Endothelial cell of umbilical vein (primary cell): ENCODE measurements around the gene CPNE1. TPM values are rescaled to one million over a fixed set of nuclear protein-coding genes. Genes with fewer than 3 reads are reported as not detected.

Experiments used
- BruUV-seq: library from RNA; stranded (reverse); fragments of 400-500 nt; replicated peaks from 2 replicates; lab custom pipeline; 2021; lab: Mats Ljungman, UMichigan
- CTCF ChIA-PET: fragments of 300-600, 350-600 bp; sonication (Branson Sonifier 250); formaldehyde crosslinking; loops from one replicate; lab custom pipeline; 2021; ENCODE audit warnings: antibody characterized with exemption, inconsistent platforms; lab: Charles Lee
- POLR2A ChIA-PET: fragments of 300-600, 350-600 bp; sonication (Branson Sonifier 250); formaldehyde crosslinking; loops from one replicate; lab custom pipeline; 2021; ENCODE audit warnings: antibody characterized with exemption, inconsistent platforms; lab: Charles Lee
- DNase-seq: peaks from one replicate; pipeline ENCODE4 v3.0.0-alpha.2; 2011; ENCODE audit warnings: low read depth, low spot score
- FAIRE-seq: peaks from 2 replicates; lab custom pipeline; 2011; peaks lifted over from hg19 to GRCh38; lab: Jason Lieb, UNC
- H2AFZ ChIP-seq: 2 replicates; pipeline ENCODE4 v1.6.0; 2012; ENCODE audit warnings: low read depth, low read length, control low read depth, inconsistent platforms
- H3K27ac ChIP-seq: 2 replicates; pipeline ENCODE4 v1.5.1; 2011; ENCODE audit warnings: low read depth, mild to moderate bottlenecking, control low read depth, low read length, moderate library complexity; ENCODE audit not compliant: insufficient read depth
- H3K27me3 ChIP-seq, 2 experiments: 2 replicates each; pipeline versions ENCODE4 v1.6.0 to v1.6.1; 2011; ENCODE audit warnings: low read length in 2 of 2, mixed read lengths in 1 of 2; ENCODE audit not compliant: control insufficient read depth in 2 of 2, insufficient read depth in 2 of 2
- H3K36me3 ChIP-seq, 2 experiments: 2 replicates in 1 of 2; 3 replicates in 1 of 2; pipeline ENCODE4 v1.5.1; 2011; ENCODE audit warnings: low read length in 2 of 2, mild to moderate bottlenecking in 1 of 2, moderate library complexity in 1 of 2; ENCODE audit not compliant: control insufficient read depth in 2 of 2, insufficient read depth in 2 of 2; ENCODE audit errors: extremely low read depth in 1 of 2
- H3K4me1 ChIP-seq: 3 replicates; pipeline ENCODE4 v1.5.1; 2011; ENCODE audit warnings: mild to moderate bottlenecking, low read length; ENCODE audit not compliant: control insufficient read depth, insufficient read depth; ENCODE audit errors: extremely low read depth
- H3K4me2 ChIP-seq: 2 replicates; pipeline ENCODE4 v1.6.1; 2011; ENCODE audit warnings: low read length, control low read depth, mixed read lengths; ENCODE audit not compliant: insufficient read depth
- H3K4me3 ChIP-seq, 3 experiments: fragments of 200-600 bp in 1 of 3; sonication (generic), shearing (Covaris generic) in 1 of 3; replicated peaks in 1 of 3; 2 replicates each; pipeline ENCODE4 v1.5.1; 2011 to 2016; ENCODE audit warnings: control low read depth in 3 of 3, low read length in 3 of 3, mild to moderate bottlenecking in 2 of 3, inconsistent platforms in 1 of 3, low read depth in 1 of 3, moderate library complexity in 1 of 3; ENCODE audit not compliant: insufficient read depth in 1 of 3
- H3K79me2 ChIP-seq: 2 replicates; pipeline ENCODE4 v1.6.0; 2012; ENCODE audit warnings: low read length, inconsistent platforms; ENCODE audit not compliant: control insufficient read depth, insufficient read depth
- H3K9ac ChIP-seq: replicated peaks from 2 replicates; pipeline ENCODE3; 2011; ENCODE audit warnings: low read length, control low read depth; ENCODE audit not compliant: insufficient read depth; ENCODE audit errors: extremely low read depth
- H3K9me1 ChIP-seq: replicated peaks from 3 replicates; pipeline ENCODE4 v1.6.0; 2011; ENCODE audit warnings: mild to moderate bottlenecking, low read length; ENCODE audit not compliant: control insufficient read depth, insufficient read depth; ENCODE audit errors: extremely low read depth
- H3K9me3 ChIP-seq: replicated peaks from 2 replicates; pipeline ENCODE4 v1.5.1; 2012; ENCODE audit warnings: low read length, inconsistent platforms; ENCODE audit not compliant: control insufficient read depth, insufficient read depth
- H4K20me1 ChIP-seq: replicated peaks from 2 replicates; pipeline ENCODE3; 2011; ENCODE audit warnings: mild to moderate bottlenecking, low read length; ENCODE audit not compliant: control insufficient read depth, insufficient read depth; ENCODE audit errors: extremely low read depth
- CTCF ChIP-seq, 2 donors: IDR thresholded peaks; 1 replicate in 1 of 2; 2 replicates in 1 of 2; pipeline ENCODE4 v1.5.1; 2011; ENCODE audit warnings: low read length in 2 of 2, mild to moderate bottlenecking in 2 of 2, moderate library complexity in 2 of 2, control low read depth in 1 of 2, inconsistent platforms in 1 of 2, low read depth in 1 of 2; ENCODE audit not compliant: insufficient read depth in 1 of 2; ENCODE audit errors: extremely low read depth in 1 of 2
- EZH2 ChIP-seq: IDR thresholded peaks from 2 replicates; pipeline ENCODE4 v1.6.1; 2012; ENCODE audit warnings: borderline replicate concordance, low read depth, mild to moderate bottlenecking, moderate library complexity, low read length, inconsistent platforms; ENCODE audit not compliant: severe bottlenecking
- FOS ChIP-seq: IDR thresholded peaks from 2 replicates; pipeline ENCODE4 v1.6.1; 2011; ENCODE audit warnings: mild to moderate bottlenecking, low read length, moderate library complexity, borderline replicate concordance; ENCODE audit not compliant: insufficient read depth
- GATA2 ChIP-seq: IDR thresholded peaks from 2 replicates; pipeline ENCODE4 v1.7.0; 2011; ENCODE audit warnings: low read depth, mild to moderate bottlenecking, moderate library complexity, mixed read lengths, low read length; ENCODE audit not compliant: insufficient read length, insufficient read depth
- JUN ChIP-seq: IDR thresholded peaks from 2 replicates; pipeline ENCODE4 v1.6.1; 2011; ENCODE audit warnings: borderline replicate concordance, low read depth; ENCODE audit not compliant: insufficient read length, insufficient read depth
- MYC ChIP-seq: IDR thresholded peaks from one replicate; pipeline ENCODE4 v1.6.1; 2011; ENCODE audit warnings: mild to moderate bottlenecking, low read depth, low read length
- POLR2A ChIP-seq: IDR thresholded peaks from 2 replicates; pipeline ENCODE4 v1.6.1; 2012; ENCODE audit warnings: low read depth, mild to moderate bottlenecking, control low read depth, low read length
- POLR2AphosphoS5 ChIP-seq: IDR thresholded peaks from 2 replicates; pipeline ENCODE4 v1.6.1; 2012; ENCODE audit warnings: low read depth, mild to moderate bottlenecking, control low read depth, low read length, moderate library complexity; ENCODE audit not compliant: insufficient read depth
- dilution Hi-C: fragments of 300-500 bp; cut with MboI; formaldehyde crosslinking; loops from one replicate; pipeline ENCODE4 v1.15.0; 2019; ENCODE audit warnings: low sequenced_read_pairs; ENCODE audit not compliant: extremely low pct_ligation_motif_present
- intact Hi-C: fragments of 100-400 bp; cut with micrococcal nuclease; formaldehyde crosslinking; loops from one replicate; pipeline ENCODE4 v1.10.0; 2022
- polyA plus RNA-seq, 4 experiments: library from polyadenylated mRNA; depleted of rRNA in 3 of 4; stranded (reverse) in 3 of 4; unstranded in 1 of 4; fragments of >200 nt; gene quantifications; 2 replicates each; pipeline versions ENCODE4 v1.2.1 to v1.2.3, GENCODE V29; 2011 to 2012; ENCODE audit warnings: missing spikeins in 1 of 4
- total RNA-seq: library from RNA; stranded (reverse); gene quantifications from 2 replicates; pipeline ENCODE4 v1.2.3, GENCODE V29; 2021
- TF ChIP-seq, protein P1 (sequence below): IDR thresholded peaks from 2 replicates; pipeline ENCODE4 v1.6.1; 2011; ENCODE audit not compliant: insufficient read depth, insufficient read length

The CPNE1 gene
- total and polyA plus RNA-seq, 2 donors (not counting 3 experiments of a cell fraction or from before 2014, with no cell fraction given), result 244 to 316 TPM

DNA sequence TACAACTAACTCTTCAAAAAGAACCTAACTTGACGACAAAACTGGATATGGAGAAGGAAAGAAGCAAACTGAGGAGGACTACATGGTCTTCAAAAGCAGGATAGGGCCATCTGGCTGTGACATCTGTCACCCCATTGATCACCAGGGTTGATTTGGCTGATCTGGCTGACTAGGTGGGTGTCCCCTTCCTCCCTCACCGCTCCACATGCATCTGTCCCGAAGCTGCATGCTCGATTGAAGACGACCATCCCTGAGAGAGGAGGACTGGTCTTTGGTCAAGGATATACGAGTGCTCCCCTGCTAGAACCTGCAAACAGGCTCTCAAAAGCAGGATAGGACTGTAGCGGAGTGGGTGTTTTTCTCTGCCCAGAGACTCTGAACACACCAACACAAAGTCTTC, 21.7 kb downstream of the CPNE1 start:
- no peak overlapping the region for H3K4me3 ChIP-seq
- no peak overlapping the region for H3K4me2 ChIP-seq
- no peaks in the 10 kb centered on the region for H3K27me3 ChIP-seq
- dilution Hi-C loops, result no loop called here
- H3K4me1 ChIP-seq, result no peaks in the 10 kb centered on the region
- H3K79me2 ChIP-seq, result peaks cover 55% of the 10 kb centered on the region
- DNase-seq (no peak), FAIRE-seq (no peak)
- no peak overlapping the region for H2AFZ ChIP-seq
- H3K27ac ChIP-seq, result no peak overlapping the region
- peaks cover 3% of the 10 kb centered on the region for H4K20me1 ChIP-seq
- no peaks in the 10 kb centered on the region for H3K9me3 ChIP-seq
- ChIA-PET POLR2A (no interaction called here), CTCF (interaction anchor here (1.0 to 1.2 kb wide), 3 partner anchors 14 to 34 kb away, joined by 3 to 5 read pairs (median 3); no protein-coding TSS in a partner anchor)
- BruUV-seq, result no TSS peak
- H3K9me1 ChIP-seq, result no peaks in the 10 kb centered on the region
- intact Hi-C loops, result no loop called here
- no peak overlapping the region for H3K9ac ChIP-seq
- H3K36me3 ChIP-seq, result no peaks in the 10 kb centered on the region
- TF ChIP-seq MYC (no peak), POLR2AphosphoS5 (no peak), JUN (no peak), GATA2 (no peak), CTCF (IDR thresholded peaks at IDR 0.05; ENCODE audit: extremely low read depth in 1 of 2, insufficient read depth in 1 of 2, low read depth in 1 of 2, low read length in 2 of 2) (no peak), POLR2A (no peak), FOS (no peak), EZH2 (no peak)
- TF ChIP-seq, protein P1, sequence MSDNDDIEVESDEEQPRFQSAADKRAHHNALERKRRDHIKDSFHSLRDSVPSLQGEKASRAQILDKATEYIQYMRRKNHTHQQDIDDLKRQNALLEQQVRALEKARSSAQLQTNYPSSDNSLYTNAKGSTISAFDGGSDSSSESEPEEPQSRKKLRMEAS, result no peak
